Activated B cell treated with CpG ODN at 0.5 μM for 24 hours (primary cell): Measurements from ENCODE around the gene COX4I1. TPM values are rescaled to one million over a fixed set of nuclear protein-coding genes. Genes with fewer than 3 reads are reported as not detected.

ENCODE experiments used
- ATAC-seq: fragments of 200-7000 bp; cut with Tn5 transposase; one replicate; pipeline ENCODE4 v1.10.0; 2021; ENCODE audit warnings: low read depth, mild to moderate bottlenecking, moderate library complexity
- CTCF ChIA-PET: fragments of 350-600 bp; sonication (Branson Sonifier 250); formaldehyde crosslinking; loops from one replicate; lab custom pipeline; 2021; ENCODE audit warnings: antibody characterized with exemption; lab: Charles Lee
- POLR2A ChIA-PET: fragments of 350-600 bp; sonication (Branson Sonifier 250); formaldehyde crosslinking; loops from one replicate; lab custom pipeline; 2021; ENCODE audit warnings: antibody characterized with exemption; lab: Charles Lee
- DNase-seq: peaks from one replicate; pipeline ENCODE4 v3.0.0; 2022
- H3K27ac Mint-ChIP-seq: one replicate; pipeline ENCODE4 v1.8.0; 2020; ENCODE audit warnings: mixed read lengths
- H3K27me3 Mint-ChIP-seq: one replicate; pipeline ENCODE4 v1.8.0; 2021; ENCODE audit warnings: mixed read lengths
- H3K36me3 Mint-ChIP-seq: one replicate; pipeline ENCODE4 v1.8.0; 2021; ENCODE audit warnings: low read depth, mixed read lengths
- H3K4me1 Mint-ChIP-seq: one replicate; pipeline ENCODE4 v1.8.0; 2021; ENCODE audit warnings: mixed read lengths
- H3K4me3 Mint-ChIP-seq: one replicate; pipeline ENCODE4 v1.8.0; 2020; ENCODE audit warnings: mild to moderate bottlenecking, mixed read lengths
- H3K9me3 Mint-ChIP-seq: one replicate; pipeline ENCODE4 v1.8.0; 2020; ENCODE audit warnings: mixed read lengths
- intact Hi-C: fragments of 100-400 bp; cut with micrococcal nuclease; formaldehyde crosslinking; loops from one replicate; pipeline ENCODE4 v1.15.1; 2024
- total RNA-seq: library from RNA; stranded (reverse); gene quantifications from 2 replicates; pipeline ENCODE4 v1.2.3, GENCODE V29; 2022
- TF ChIP-seq, protein P1 (sequence below): fragments of 200-600 bp; IDR thresholded peaks from one replicate; pipeline ENCODE4 v1.8.0; 2022; ENCODE audit warnings: antibody characterized with exemption, mild to moderate bottlenecking

The COX4I1 gene
- total RNA-seq, 1 donor from 2014 or later, result 578 TPM

- H3K4me1 Mint-ChIP-seq, result no peaks in the 10 kb centered on the region
- peaks cover 30% of the 10 kb centered on the region for H3K36me3 Mint-ChIP-seq
- ATAC-seq, result no peak
- no peak overlapping the region for H3K4me3 Mint-ChIP-seq
- H3K27me3 Mint-ChIP-seq, result no peaks in the 10 kb centered on the region
- no peak for DNase-seq
- intact Hi-C loops, result no loop called here
- ChIA-PET POLR2A (interaction anchor here (0.7 kb wide), 1 partner anchor 146 kb away, joined by 5 read pairs; no protein-coding TSS in a partner anchor), CTCF (interaction anchor here (0.6 kb wide), 1 partner anchor 394 kb away, joined by 3 read pairs; no protein-coding TSS in a partner anchor)
- no peak overlapping the region for H3K27ac Mint-ChIP-seq
- TF ChIP-seq, protein P1, sequence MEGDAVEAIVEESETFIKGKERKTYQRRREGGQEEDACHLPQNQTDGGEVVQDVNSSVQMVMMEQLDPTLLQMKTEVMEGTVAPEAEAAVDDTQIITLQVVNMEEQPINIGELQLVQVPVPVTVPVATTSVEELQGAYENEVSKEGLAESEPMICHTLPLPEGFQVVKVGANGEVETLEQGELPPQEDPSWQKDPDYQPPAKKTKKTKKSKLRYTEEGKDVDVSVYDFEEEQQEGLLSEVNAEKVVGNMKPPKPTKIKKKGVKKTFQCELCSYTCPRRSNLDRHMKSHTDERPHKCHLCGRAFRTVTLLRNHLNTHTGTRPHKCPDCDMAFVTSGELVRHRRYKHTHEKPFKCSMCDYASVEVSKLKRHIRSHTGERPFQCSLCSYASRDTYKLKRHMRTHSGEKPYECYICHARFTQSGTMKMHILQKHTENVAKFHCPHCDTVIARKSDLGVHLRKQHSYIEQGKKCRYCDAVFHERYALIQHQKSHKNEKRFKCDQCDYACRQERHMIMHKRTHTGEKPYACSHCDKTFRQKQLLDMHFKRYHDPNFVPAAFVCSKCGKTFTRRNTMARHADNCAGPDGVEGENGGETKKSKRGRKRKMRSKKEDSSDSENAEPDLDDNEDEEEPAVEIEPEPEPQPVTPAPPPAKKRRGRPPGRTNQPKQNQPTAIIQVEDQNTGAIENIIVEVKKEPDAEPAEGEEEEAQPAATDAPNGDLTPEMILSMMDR, result no peak
- H3K9me3 Mint-ChIP-seq, result no peaks in the 10 kb centered on the region
These were observed 25.4 kb upstream of the COX4I1 start for GRCh38 chr16:85774136-85774535.

GRCh38 chr16:85774811-85775210 is 24.7 kb upstream of the COX4I1 start:
- ChIA-PET CTCF (no interaction called here), POLR2A (no interaction called here)
- H3K4me1 Mint-ChIP-seq, result no peaks in the 10 kb centered on the region

DNA sequence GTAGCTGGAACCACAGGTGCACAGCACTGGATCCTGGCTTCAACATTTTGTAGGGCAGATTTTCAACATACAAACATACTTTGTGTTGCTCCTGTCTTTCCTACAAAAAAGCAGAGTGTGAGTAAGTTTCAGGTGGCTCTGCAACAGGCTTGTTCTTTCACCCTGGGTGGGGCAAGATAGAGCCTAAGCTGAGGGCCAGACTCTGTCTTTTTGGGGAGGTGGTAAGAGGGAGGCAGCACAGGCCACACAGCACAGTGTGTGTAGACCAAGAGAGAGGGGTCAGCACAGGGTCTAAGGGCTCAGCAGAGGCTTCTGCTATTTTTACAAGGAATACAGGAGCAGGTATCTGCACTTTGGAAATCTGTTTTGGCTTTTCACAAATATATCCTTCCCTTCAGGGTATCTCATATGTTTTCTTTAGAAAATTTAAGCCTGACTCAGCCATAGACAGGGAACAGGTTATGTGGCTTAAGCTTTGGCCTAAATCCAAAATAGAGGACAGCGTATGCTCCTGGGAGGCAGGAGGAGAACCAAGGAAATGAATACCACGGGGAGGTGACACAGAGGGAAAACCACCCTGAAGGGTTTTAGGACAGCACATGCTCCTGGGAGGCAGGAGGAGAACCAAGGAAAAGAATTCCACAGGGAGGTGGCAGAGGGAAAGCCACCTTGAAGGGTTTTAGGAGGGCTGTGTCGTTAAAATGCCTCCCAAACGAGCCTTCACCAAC is 21.7 kb upstream of the COX4I1 start:
- ATAC-seq (no peak), DNase-seq (no peak)
- Mint-ChIP-seq H3K27me3 (no peaks in the 10 kb centered on the region), H3K9me3 (no peaks in the 10 kb centered on the region), H3K36me3 (peaks cover 55% of the 10 kb centered on the region), H3K27ac (no peak overlapping the region), H3K4me1 (no peaks in the 10 kb centered on the region), H3K4me3 (no peak overlapping the region)
- TF ChIP-seq, protein P1, result no peak
- ChIA-PET CTCF (no interaction called here), POLR2A (interaction anchor here (1.6 kb wide), 1 partner anchor 21 kb away, joined by 3 read pairs; no protein-coding TSS in a partner anchor)
- intact Hi-C loops, result no loop called here

More at GRCh38 chr16:85774811-85775210, 24.7 kb upstream of the COX4I1 start:
- Mint-ChIP-seq H3K27me3 (no peaks in the 10 kb centered on the region), H3K4me3 (no peak overlapping the region), H3K9me3 (no peaks in the 10 kb centered on the region), H3K27ac (no peak overlapping the region), H3K36me3 (peaks cover 37% of the 10 kb centered on the region)
- TF ChIP-seq, protein P1, result no peak
- ATAC-seq (no peak), DNase-seq (no peak)
- intact Hi-C loops, result no loop called here

- peaks cover 64% of the 10 kb centered on the region for H3K36me3 Mint-ChIP-seq
- peaks cover 3% of the 10 kb centered on the region for H3K4me1 Mint-ChIP-seq
- ATAC-seq (no peak), DNase-seq (no peak)
- POLR2A ChIA-PET, result interaction anchor here (1.6 kb wide), 1 partner anchor 22 kb away, joined by 3 read pairs; no protein-coding TSS in a partner anchor
- H3K4me3 Mint-ChIP-seq, result no peak overlapping the region
- intact Hi-C loops, result no loop called here
- H3K27ac Mint-ChIP-seq, result no peak overlapping the region
- TF ChIP-seq, protein P1, result no peak
- no peaks in the 10 kb centered on the region for H3K9me3 Mint-ChIP-seq
- H3K27me3 Mint-ChIP-seq, result no peaks in the 10 kb centered on the region
- CTCF ChIA-PET, result no interaction called here
These were observed 20.6 kb upstream of the COX4I1 start for GRCh38 chr16:85778873-85779272.

- Mint-ChIP-seq H3K36me3 (peaks cover 64% of the 10 kb centered on the region), H3K4me3 (no peak overlapping the region), H3K4me1 (peaks cover 3% of the 10 kb centered on the region), H3K9me3 (no peaks in the 10 kb centered on the region), H3K27me3 (no peaks in the 10 kb centered on the region), H3K27ac (no peak overlapping the region)
- DNase-seq, result no peak
- intact Hi-C loops, result no loop called here
- ATAC-seq, result no peak
- TF ChIP-seq, protein P1, result no peak
- CTCF ChIA-PET, result no interaction called here
- POLR2A ChIA-PET, result no interaction called here
These were observed 19.2 kb upstream of the COX4I1 start for GRCh38 chr16:85780281-85780680.
